NCI-H2171 (cell line): ENCODE data around the gene NRROS.
A peak's percentile ranks its signal among the peaks of the same experiment; 100 is the strongest.

Experiments
- DNase-seq: peaks from one replicate; lab custom pipeline; 2025; lab: John Stamatoyannopoulos, UW

NRROS gene

GRCh38 chr3:196650740-196651311 is 11.3 kb downstream of the NRROS start:
- no peak for DNase-seq

- DNase-seq, result no peak
These were observed 12.3 kb downstream of the NRROS start for GRCh38 chr3:196651819-196652218.

- DNase-seq, result no peak
These were observed 13.7 kb downstream of the NRROS start for GRCh38 chr3:196652961-196653795.

- DNase-seq, result no peak
These were observed 14.7 kb downstream of the NRROS start for GRCh38 chr3:196654006-196654734.

GRCh38 chr3:196654735-196655090 is 15.2 kb downstream of the NRROS start:
- no peak for DNase-seq

- DNase-seq, result no peak
These were observed 16.0 kb downstream of the NRROS start for GRCh38 chr3:196655496-196655895.

GRCh38 chr3:196656213-196656612 is 16.7 kb downstream of the NRROS start:
- no peak for DNase-seq

- DNase-seq, result no peak
These were observed 20.4 kb downstream of the NRROS start for GRCh38 chr3:196659901-196660351.

- peak; percentile 1 for DNase-seq
These were observed 21.1 kb downstream of the NRROS start for GRCh38 chr3:196660381-196661166.

GRCh38 chr3:196661400-196661799 is 21.9 kb downstream of the NRROS start:
- no peak for DNase-seq

- DNase-seq, result peak; percentile 12
These were observed 22.5 kb downstream of the NRROS start for GRCh38 chr3:196662033-196662432.

- DNase-seq, result no peak
These were observed 23.4 kb downstream of the NRROS start for GRCh38 chr3:196662711-196663571.

GRCh38 chr3:196666001-196666867 is 26.7 kb downstream of the NRROS start:
- DNase-seq, result peak; percentile 88

- no peak for DNase-seq
These were observed 27.7 kb downstream of the NRROS start for GRCh38 chr3:196667056-196667825.

- DNase-seq, result no peak
These were observed 30.8 kb downstream of the NRROS start for GRCh38 chr3:196670339-196670738.

- no peak for DNase-seq
These were observed 34.1 kb downstream of the NRROS start for GRCh38 chr3:196673632-196674031.

- no peak for DNase-seq
These were observed 37.9 kb downstream of the NRROS start for GRCh38 chr3:196677353-196677752.

GRCh38 chr3:196677931-196678330 is 38.4 kb downstream of the NRROS start:
- no peak for DNase-seq
